B cell (primary cell): ENCODE results near the gene SLC7A9. TPM values are rescaled to one million over a fixed set of nuclear protein-coding genes. Genes with fewer than 3 reads are reported as not detected.

Experiments
- ATAC-seq: fragments of 200-7000 bp; cut with Tn5 transposase; one replicate; pipeline ENCODE4 v1.10.0; 2021; ENCODE audit warnings: low read depth, mild to moderate bottlenecking, moderate number of reproducible peaks, moderate library complexity
- CTCF ChIA-PET: fragments of 350-600 bp; sonication (Branson Sonifier 250); formaldehyde crosslinking; loops from one replicate; lab custom pipeline; 2021; ENCODE audit warnings: antibody characterized with exemption, inconsistent platforms; lab: Charles Lee
- POLR2A ChIA-PET: fragments of 350-600 bp; sonication (Branson Sonifier 250); formaldehyde crosslinking; loops from one replicate; lab custom pipeline; 2021; ENCODE audit warnings: antibody characterized with exemption; lab: Charles Lee
- DNase-seq: peaks from one replicate; pipeline ENCODE4 v3.0.0; 2013
- H2AFZ ChIP-seq: 2 replicates; pipeline ENCODE4 v1.6.1; 2012; ENCODE audit warnings: mild to moderate bottlenecking, low read depth, low read length; ENCODE audit not compliant: insufficient read depth, poor library complexity, severe bottlenecking
- H3K27ac ChIP-seq, 2 donors: 1 replicate in 1 of 2; 2 replicates in 1 of 2; pipeline ENCODE4 v1.5.1; 2012 to 2013; ENCODE audit warnings: low read length in 2 of 2, mild to moderate bottlenecking in 2 of 2, moderate library complexity in 1 of 2
- H3K27me3 ChIP-seq, 4 experiments: fragments of 200-600 bp in 1 of 4; sonication (generic) in 1 of 4; replicated peaks in 1 of 4; 1 replicate in 2 of 4; 2 replicates in 2 of 4; pipeline versions ENCODE4 v1.6.1 to v1.7.0; 2013 to 2016; ENCODE audit warnings: low read length in 3 of 4, mild to moderate bottlenecking in 2 of 4, mixed read lengths in 1 of 4, moderate library complexity in 1 of 4; ENCODE audit not compliant: insufficient read depth in 4 of 4, control insufficient read depth in 3 of 4; ENCODE audit errors: control extremely low read depth in 1 of 4
- H3K36me3 ChIP-seq, 2 experiments: replicated peaks in 1 of 2; 1 replicate in 1 of 2; 2 replicates in 1 of 2; pipeline versions ENCODE4 v1.6.1 to v1.7.1; 2013; ENCODE audit warnings: low read length in 1 of 2; ENCODE audit not compliant: insufficient read depth in 2 of 2, control insufficient read depth in 1 of 2; ENCODE audit errors: control extremely low read depth in 1 of 2, extremely low read depth in 1 of 2
- H3K4me1 ChIP-seq, 2 donors: fragments of 200-600 bp in 1 of 2; sonication (generic) in 1 of 2; 1 replicate in 1 of 2; 2 replicates in 1 of 2; pipeline versions ENCODE4 v1.5.1 to v1.6.1; 2013 to 2017; ENCODE audit warnings: low read length in 2 of 2; ENCODE audit not compliant: control insufficient read depth in 2 of 2, insufficient read depth in 2 of 2
- H3K4me2 ChIP-seq: replicated peaks from 2 replicates; pipeline ENCODE3; 2012; ENCODE audit warnings: mild to moderate bottlenecking, low read depth, low read length; ENCODE audit not compliant: poor library complexity, severe bottlenecking
- H3K4me3 ChIP-seq, 5 experiments: fragments of 200-600 bp in 1 of 5; sonication (generic) in 1 of 5; 1 replicate in 3 of 5; 2 replicates in 2 of 5; pipeline versions ENCODE4 v1.5.1 to v1.7.0; 2011 to 2016; ENCODE audit warnings: low read length in 4 of 5, mild to moderate bottlenecking in 4 of 5, low read depth in 2 of 5, control low read depth in 1 of 5, moderate library complexity in 1 of 5; ENCODE audit not compliant: insufficient read depth in 1 of 5; ENCODE audit errors: control extremely low read depth in 1 of 5, extremely low read depth in 1 of 5
- H3K79me2 ChIP-seq: fragments of 200-600 bp; sonication (generic); one replicate; pipeline ENCODE4 v1.6.0; 2016; ENCODE audit warnings: low read length; ENCODE audit not compliant: control insufficient read depth, insufficient read depth
- H3K9ac ChIP-seq: fragments of 200-600 bp; sonication (generic); 2 replicates; pipeline ENCODE4 v1.6.1; 2017; ENCODE audit warnings: mild to moderate bottlenecking, low read length, moderate library complexity
- H3K9me3 ChIP-seq, 3 donors: one replicate each; pipeline versions ENCODE4 v1.6.1 to v1.7.1; 2013; ENCODE audit warnings: low read length in 2 of 3; ENCODE audit not compliant: control insufficient read depth in 2 of 3, insufficient read depth in 1 of 3; ENCODE audit errors: control extremely low read depth in 1 of 3
- H4K20me1 ChIP-seq: 2 replicates; pipeline ENCODE4 v1.6.0; 2012; ENCODE audit warnings: mild to moderate bottlenecking, low read length; ENCODE audit not compliant: insufficient read depth, control insufficient read depth, poor library complexity, severe bottlenecking
- H3K27ac Mint-ChIP-seq: one replicate; pipeline ENCODE4 v1.8.0; 2021; ENCODE audit warnings: mixed read lengths
- H3K27me3 Mint-ChIP-seq: one replicate; pipeline ENCODE4 v1.8.0; 2021; ENCODE audit warnings: mixed read lengths
- H3K4me1 Mint-ChIP-seq: one replicate; pipeline ENCODE4 v1.8.0; 2021; ENCODE audit warnings: mixed read lengths
- H3K4me3 Mint-ChIP-seq: one replicate; pipeline ENCODE4 v1.8.0; 2021; ENCODE audit warnings: mixed read lengths
- H3K9me3 Mint-ChIP-seq: one replicate; pipeline ENCODE4 v1.8.0; 2022; ENCODE audit warnings: mixed read lengths; ENCODE audit not compliant: insufficient read depth
- EZH2 ChIP-seq: IDR thresholded peaks from 2 replicates; pipeline ENCODE4 v1.6.1; 2012; ENCODE audit warnings: borderline replicate concordance, low read depth, mild to moderate bottlenecking, moderate library complexity, low read length; ENCODE audit not compliant: insufficient read depth, poor library complexity, severe bottlenecking
- WGBS: methylation state at CpG from one replicate; pipeline ENCODE4 v1.1.5; 2013; ENCODE audit warnings: missing lambda C conversion rate; ENCODE audit not compliant: insufficient coverage; 5-methylcytosine and 5-hydroxymethylcytosine counted together
- intact Hi-C: fragments of 100-400 bp; cut with micrococcal nuclease; formaldehyde crosslinking; loops from one replicate; pipeline ENCODE4 v1.10.0; 2022
- polyA plus RNA-seq: library from polyadenylated mRNA; depleted of rRNA; stranded (reverse); fragments of >200 nt; gene quantifications from 2 replicates; pipeline ENCODE4 v1.2.3, GENCODE V29; 2012
- total RNA-seq, 2 donors: library from RNA; stranded (reverse); fragments of 120-200 nt in 1 of 2; gene quantifications; 1 replicate in 1 of 2; 2 replicates in 1 of 2; pipeline versions ENCODE4 v1.2.3 to v1.2.4, GENCODE V29; 2013 to 2022
- TF ChIP-seq, protein P1 (sequence below): fragments of 200-600 bp; IDR thresholded peaks from one replicate; pipeline ENCODE4 v1.8.0; 2022; ENCODE audit warnings: antibody characterized with exemption, mild to moderate bottlenecking

The SLC7A9 gene
- total and polyA plus RNA-seq, 2 donors (not counting 1 experiment from before 2014, with no cell fraction given) = 0.19 to 0.62 TPM

DNA sequence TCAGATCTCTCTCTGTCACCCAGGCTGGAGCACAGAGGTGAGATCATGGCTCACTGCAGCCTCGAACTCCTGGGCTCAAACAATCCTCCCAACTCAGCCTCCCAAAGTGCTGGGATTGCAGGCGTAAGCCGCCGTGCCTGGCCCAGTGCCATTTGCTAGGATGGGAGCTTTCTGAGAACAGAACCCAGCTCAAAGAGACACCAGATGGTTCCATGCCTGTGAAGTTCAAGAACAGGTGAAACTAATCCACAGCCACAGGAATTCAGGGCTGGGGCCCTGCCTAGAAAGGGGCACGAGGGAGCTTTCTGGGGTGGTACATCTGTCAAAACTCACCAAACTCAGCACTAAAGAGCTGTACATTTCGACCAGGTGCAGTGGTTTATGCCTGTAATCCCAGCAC lies 4.2 kb downstream of the SLC7A9 start:
- Histone ChIP-seq H4K20me1 (no peaks in the 10 kb centered on the region), H3K79me2 (no peaks in the 10 kb centered on the region), H3K27ac (no peak overlapping the region), H2AFZ (no peak overlapping the region), H3K4me3 (no peak overlapping the region), H3K9me3 (no peaks in the 10 kb centered on the region), H3K4me1 (no peaks in the 10 kb centered on the region), H3K9ac (no peak overlapping the region), H3K4me2 (no peak overlapping the region), H3K36me3 (no peaks in the 10 kb centered on the region), H3K27me3 (no peaks in the 10 kb centered on the region)
- WGBS = 95% methylated on average over 5 of the region's 6 CpGs
- TF ChIP-seq, protein P1, sequence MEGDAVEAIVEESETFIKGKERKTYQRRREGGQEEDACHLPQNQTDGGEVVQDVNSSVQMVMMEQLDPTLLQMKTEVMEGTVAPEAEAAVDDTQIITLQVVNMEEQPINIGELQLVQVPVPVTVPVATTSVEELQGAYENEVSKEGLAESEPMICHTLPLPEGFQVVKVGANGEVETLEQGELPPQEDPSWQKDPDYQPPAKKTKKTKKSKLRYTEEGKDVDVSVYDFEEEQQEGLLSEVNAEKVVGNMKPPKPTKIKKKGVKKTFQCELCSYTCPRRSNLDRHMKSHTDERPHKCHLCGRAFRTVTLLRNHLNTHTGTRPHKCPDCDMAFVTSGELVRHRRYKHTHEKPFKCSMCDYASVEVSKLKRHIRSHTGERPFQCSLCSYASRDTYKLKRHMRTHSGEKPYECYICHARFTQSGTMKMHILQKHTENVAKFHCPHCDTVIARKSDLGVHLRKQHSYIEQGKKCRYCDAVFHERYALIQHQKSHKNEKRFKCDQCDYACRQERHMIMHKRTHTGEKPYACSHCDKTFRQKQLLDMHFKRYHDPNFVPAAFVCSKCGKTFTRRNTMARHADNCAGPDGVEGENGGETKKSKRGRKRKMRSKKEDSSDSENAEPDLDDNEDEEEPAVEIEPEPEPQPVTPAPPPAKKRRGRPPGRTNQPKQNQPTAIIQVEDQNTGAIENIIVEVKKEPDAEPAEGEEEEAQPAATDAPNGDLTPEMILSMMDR = no peak
- TF ChIP-seq EZH2 = no peak
- Mint-ChIP-seq H3K4me3 (no peak overlapping the region), H3K4me1 (no peaks in the 10 kb centered on the region), H3K27me3 (no peaks in the 10 kb centered on the region), H3K27ac (no peak overlapping the region), H3K9me3 (no peaks in the 10 kb centered on the region)
- CTCF ChIA-PET = no interaction called here
- ATAC-seq (no peak), DNase-seq (no peak)
- intact Hi-C loops = no loop called here
- POLR2A ChIA-PET = no interaction called here

DNA sequence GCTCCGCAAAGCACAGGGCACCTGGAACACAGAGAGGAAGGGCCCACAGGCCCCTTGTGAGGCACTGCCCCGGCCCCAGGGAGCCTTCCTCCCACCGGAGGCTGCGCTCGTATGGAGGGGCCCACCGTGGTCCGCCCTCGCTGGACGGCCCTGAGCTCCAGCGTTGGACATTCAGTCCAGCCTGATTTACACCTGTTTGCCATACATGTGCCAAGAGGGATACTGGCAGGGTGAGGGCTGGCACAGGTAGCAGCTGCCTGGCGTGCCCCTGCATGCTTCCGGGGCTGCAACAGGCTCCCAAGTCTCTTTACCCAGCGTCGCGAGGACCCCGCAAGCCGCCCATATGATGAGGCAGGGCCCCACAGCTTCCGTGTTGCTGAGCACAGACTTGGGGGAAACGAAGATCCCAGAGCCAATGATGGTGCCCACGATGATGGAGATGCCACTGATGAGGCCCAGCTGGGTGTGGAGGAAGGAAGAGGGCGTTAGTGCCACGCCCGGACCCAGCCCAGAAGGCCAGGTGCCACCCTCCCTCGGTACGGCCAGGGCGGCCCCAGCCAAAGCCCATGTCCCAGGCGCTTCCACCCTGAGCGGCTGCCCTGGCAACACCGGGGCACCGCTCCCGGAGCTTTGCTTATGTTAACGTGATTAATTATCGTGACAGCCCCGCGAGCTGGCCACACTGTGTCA lies 5.1 kb downstream of the SLC7A9 start:
- Mint-ChIP-seq H3K4me1 (no peaks in the 10 kb centered on the region), H3K9me3 (no peaks in the 10 kb centered on the region), H3K4me3 (no peak overlapping the region), H3K27me3 (no peaks in the 10 kb centered on the region), H3K27ac (no peak overlapping the region)
- Histone ChIP-seq H3K79me2 (no peaks in the 10 kb centered on the region), H3K27ac (no peak overlapping the region), H3K9ac (no peak overlapping the region), H3K9me3 (no peaks in the 10 kb centered on the region), H4K20me1 (no peaks in the 10 kb centered on the region), H3K27me3 (no peaks in the 10 kb centered on the region), H2AFZ (no peak overlapping the region), H3K4me2 (no peak overlapping the region), H3K4me1 (no peaks in the 10 kb centered on the region), H3K4me3 (no peak overlapping the region), H3K36me3 (no peaks in the 10 kb centered on the region)
- no peak for TF ChIP-seq EZH2
- TF ChIP-seq, protein P1 = no peak
- ATAC-seq (no peak), DNase-seq (no peak)
- CTCF ChIA-PET = no interaction called here
- WGBS = 97% methylated on average over 35 of the region's 35 CpGs
- POLR2A ChIA-PET = no interaction called here
- intact Hi-C loops = no loop called here
